IMR-90 (cell line): ENCODE results near the gene CASQ1. TPM values are rescaled to one million over a fixed set of nuclear protein-coding genes. Genes with fewer than 3 reads are reported as not detected.

ENCODE experiments used
- ATAC-seq: fragments of 200-7000 bp; cut with Tn5 transposase; 2 replicates; pipeline ENCODE4 v1.9.1; 2020; ENCODE audit warnings: low read depth, mild to moderate bottlenecking, moderate library complexity
- BruUV-seq: library from RNA; stranded (reverse); fragments of 400-500 nt; replicated peaks from 2 replicates; lab custom pipeline; 2021; lab: Mats Ljungman, UMichigan
- CTCF ChIA-PET: fragments of 300-600 bp; formaldehyde crosslinking; extraction: SDS; loops from one replicate; lab custom pipeline; 2021; ENCODE audit warnings: antibody characterized with exemption; lab: Yijun Ruan, JAX
- POLR2A ChIA-PET: fragments of 300-600 bp; sonication (Branson Sonifier 250); formaldehyde crosslinking; loops from one replicate; lab custom pipeline; 2022; ENCODE audit warnings: antibody characterized with exemption; ENCODE audit not compliant: unreplicated experiment; lab: Charles Lee
- DNase-seq: peaks from one replicate; pipeline ENCODE4 v3.0.0; 2013
- H2AFZ ChIP-seq: replicated peaks from 2 replicates; pipeline ENCODE3; 2013; ENCODE audit warnings: low read length, mild to moderate bottlenecking; ENCODE audit not compliant: poor library complexity
- H2AK5ac ChIP-seq: 2 replicates; pipeline ENCODE4 v1.6.1; 2013; ENCODE audit warnings: low read depth, low read length, inconsistent platforms
- H2AK9ac ChIP-seq: replicated peaks from 2 replicates; pipeline ENCODE3; 2013; ENCODE audit warnings: mild to moderate bottlenecking, low read depth, low read length, moderate library complexity; ENCODE audit not compliant: poor library complexity
- H2BK120ac ChIP-seq: 2 replicates; pipeline ENCODE4 v1.6.1; 2013; ENCODE audit warnings: low read depth, low read length, inconsistent platforms
- H2BK15ac ChIP-seq: 3 replicates; pipeline ENCODE4 v1.6.1; 2013; ENCODE audit warnings: low read depth, low read length, inconsistent platforms
- H2BK20ac ChIP-seq: 2 replicates; pipeline ENCODE4 v1.6.1; 2013; ENCODE audit warnings: low read depth, mild to moderate bottlenecking, inconsistent platforms, low read length, moderate library complexity
- H2BK5ac ChIP-seq: 2 replicates; pipeline ENCODE4 v1.6.1; 2013; ENCODE audit warnings: mild to moderate bottlenecking, low read depth, low read length, inconsistent platforms; ENCODE audit not compliant: poor library complexity, severe bottlenecking
- H3K14ac ChIP-seq: replicated peaks from 2 replicates; pipeline ENCODE4 v1.6.1; 2013; ENCODE audit warnings: low read depth, low read length, inconsistent platforms
- H3K18ac ChIP-seq: 2 replicates; pipeline ENCODE4 v1.6.1; 2013; ENCODE audit warnings: low read depth, low read length, control low read depth
- H3K23ac ChIP-seq: 2 replicates; pipeline ENCODE4 v1.6.1; 2013; ENCODE audit warnings: low read depth, low read length, inconsistent platforms
- H3K27ac ChIP-seq: 2 replicates; pipeline ENCODE4 v1.5.1; 2013; ENCODE audit warnings: mild to moderate bottlenecking, control low read depth, low read length; ENCODE audit not compliant: insufficient read depth
- H3K27me3 ChIP-seq: 2 replicates; pipeline ENCODE4 v1.6.1; 2013; ENCODE audit warnings: low read length; ENCODE audit not compliant: control insufficient read depth, insufficient read depth
- H3K36me3 ChIP-seq: 2 replicates; pipeline ENCODE4 v1.6.1; 2013; ENCODE audit warnings: low read length, mixed read lengths; ENCODE audit not compliant: control insufficient read depth, insufficient read depth
- H3K4ac ChIP-seq: 2 replicates; pipeline ENCODE4 v1.6.1; 2013; ENCODE audit warnings: low read depth, low read length, inconsistent platforms
- H3K4me1 ChIP-seq: 2 replicates; pipeline ENCODE4 v1.6.1; 2013; ENCODE audit warnings: low read length, mixed read lengths; ENCODE audit not compliant: control insufficient read depth, insufficient read depth
- H3K4me2 ChIP-seq: 2 replicates; pipeline ENCODE4 v1.6.1; 2013; ENCODE audit warnings: low read depth, mild to moderate bottlenecking, control low read depth, low read length, moderate library complexity
- H3K4me3 ChIP-seq: 2 replicates; pipeline ENCODE4 v1.5.1; 2013; ENCODE audit warnings: low read depth, mild to moderate bottlenecking, control low read depth, low read length, moderate library complexity; ENCODE audit not compliant: insufficient read depth
- H3K56ac ChIP-seq: 2 replicates; pipeline ENCODE4 v1.6.1; 2013; ENCODE audit warnings: low read length, inconsistent platforms; ENCODE audit not compliant: insufficient read depth; ENCODE audit errors: extremely low read depth
- H3K79me1 ChIP-seq, 2 experiments: 2 replicates each; pipeline ENCODE4 v1.6.1; 2013; ENCODE audit warnings: low read length in 2 of 2, inconsistent platforms in 1 of 2, low read depth in 1 of 2
- H3K9ac ChIP-seq: 2 replicates; pipeline ENCODE4 v1.6.1; 2013; ENCODE audit warnings: low read depth, low read length, control low read depth
- H3K9me1 ChIP-seq: 2 replicates; pipeline ENCODE4 v1.6.1; 2013; ENCODE audit warnings: low read length, inconsistent platforms; ENCODE audit not compliant: insufficient read depth
- H3K9me3 ChIP-seq: 2 replicates; pipeline ENCODE4 v1.6.1; 2013; ENCODE audit warnings: low read length; ENCODE audit not compliant: control insufficient read depth, insufficient read depth
- H4K20me1 ChIP-seq: 2 replicates; pipeline ENCODE4 v1.6.1; 2013; ENCODE audit warnings: low read length, inconsistent platforms; ENCODE audit not compliant: insufficient read depth
- H4K5ac ChIP-seq: 2 replicates; pipeline ENCODE4 v1.6.1; 2013; ENCODE audit warnings: mild to moderate bottlenecking, low read depth, low read length, control low read depth
- H4K8ac ChIP-seq, 2 experiments: 2 replicates each; pipeline ENCODE4 v1.6.1; 2013; ENCODE audit warnings: low read depth in 2 of 2, low read length in 2 of 2, control low read depth in 1 of 2, inconsistent platforms in 1 of 2
- H4K91ac ChIP-seq: 2 replicates; pipeline ENCODE4 v1.6.1; 2013; ENCODE audit warnings: low read depth, low read length, inconsistent platforms; ENCODE audit not compliant: insufficient read depth
- CTCF ChIP-seq: conservative IDR thresholded peaks from 2 replicates; pipeline ENCODE4 v1.5.1; 2012; ENCODE audit warnings: mild to moderate bottlenecking, low read depth, low read length, improper control_type of control experiment
- ELK1 ChIP-seq: fragments of 150-350 bp; IDR thresholded peaks from 2 replicates; pipeline ENCODE4 v1.6.1; 2016; ENCODE audit warnings: low read depth, mild to moderate bottlenecking, low read length, moderate library complexity, borderline replicate concordance
- FOS ChIP-seq: fragments of 150-350 bp; IDR thresholded peaks from 2 replicates; pipeline ENCODE4 v1.6.1; 2016; ENCODE audit warnings: low read depth, low read length
- MAFK ChIP-seq: IDR thresholded peaks from 2 replicates; pipeline ENCODE4 v1.6.1; 2012; ENCODE audit warnings: low read depth, low read length, improper control_type of control experiment
- MAZ ChIP-seq: IDR thresholded peaks from 2 replicates; pipeline ENCODE4 v1.6.1; 2012; ENCODE audit warnings: low read depth, mild to moderate bottlenecking, low read length, improper control_type of control experiment, moderate library complexity, borderline replicate concordance
- MXI1 ChIP-seq: IDR thresholded peaks from 2 replicates; pipeline ENCODE4 v1.6.1; 2012; ENCODE audit warnings: low read depth, mild to moderate bottlenecking, low read length, moderate library complexity, borderline replicate concordance
- POLR2A ChIP-seq: IDR thresholded peaks from 2 replicates; pipeline ENCODE4 v1.6.1; 2012; ENCODE audit warnings: mild to moderate bottlenecking, low read depth, low read length
- RCOR1 ChIP-seq: IDR thresholded peaks from 2 replicates; pipeline ENCODE4 v1.6.1; 2012; ENCODE audit warnings: mild to moderate bottlenecking, low read length, improper control_type of control experiment; ENCODE audit not compliant: insufficient replicate concordance
- RFX5 ChIP-seq: IDR thresholded peaks from 2 replicates; pipeline ENCODE4 v1.8.0; 2012; ENCODE audit warnings: low read depth, mild to moderate bottlenecking, low read length, moderate library complexity
- WGBS, 2 experiments: methylation state at CpG; one replicate each; pipeline versions ENCODE4 v1.1.5 to v1.1.7; 2013; ENCODE audit warnings: missing lambda C conversion rate in 2 of 2; ENCODE audit not compliant: insufficient read length in 1 of 2; ENCODE audit errors: extremely low coverage in 2 of 2; 5-methylcytosine and 5-hydroxymethylcytosine counted together
- dilution Hi-C: fragments of 300-500 bp; cut with HindIII; formaldehyde crosslinking; loops from one replicate; pipeline ENCODE4 v1.14.3; 2018; ENCODE audit warnings: low sequenced_read_pairs; ENCODE audit not compliant: unreplicated experiment
- in situ Hi-C: fragments of 300-500 bp; cut with MboI; formaldehyde crosslinking; loops from 3 replicates; pipeline ENCODE4 v1.14.3; 2019; ENCODE audit warnings: low sequenced_read_pairs, inconsistent platforms, mixed read lengths
- intact Hi-C: fragments of 100-400 bp; cut with micrococcal nuclease; formaldehyde crosslinking; loops from 2 replicates; pipeline ENCODE4 v1.10.0; 2022
- polyA plus RNA-seq, 3 experiments: library from polyadenylated mRNA; depleted of rRNA; stranded (reverse); fragments of >200 nt; gene quantifications; 2 replicates each; pipeline ENCODE4 v1.2.3, GENCODE V29; 2012; ENCODE audit warnings: low replicate concordance in 1 of 3
- total RNA-seq: library from RNA; depleted of rRNA; stranded (reverse); fragments of >200 nt; gene quantifications from 2 replicates; pipeline ENCODE4 v1.2.3, GENCODE V29; 2012

CASQ1 gene
- total and polyA plus RNA-seq, 2 of the 4 experiments (the other 2 are of a cell fraction) = 0.18 to 0.21 TPM

GRCh38 chr1:160227561-160227960, 37.2 kb downstream of the CASQ1 start:
- POLR2A ChIA-PET = no interaction called here

More at GRCh38 chr1:160227561-160227960, 37.2 kb downstream of the CASQ1 start:
- no peak overlapping the region for H4K91ac ChIP-seq
- intact Hi-C loops = loop anchor here (5.0 kb wide), 1 partner anchor 70 kb away; no protein-coding TSS in a partner anchor
- no peak overlapping the region for H4K5ac ChIP-seq
- dilution Hi-C loops = no loop called here
- no peak overlapping the region for H2BK20ac ChIP-seq
- H2BK15ac ChIP-seq = no peak overlapping the region
- H2AK5ac ChIP-seq = no peak overlapping the region
- no CpG with 5 or more reads among the region's 1 CpG for WGBS, 2 experiments
- peaks cover 6% of the 10 kb centered on the region; the same call in 1 of the 2 replicates for H3K9me1 ChIP-seq
- in situ Hi-C loops = no loop called here
- H3K23ac ChIP-seq = no peak overlapping the region
- no peak overlapping the region for H3K4ac ChIP-seq
- no peaks in the 10 kb centered on the region for H3K27me3 ChIP-seq
- H3K14ac ChIP-seq = no peak overlapping the region
- no TSS peak for BruUV-seq
- H3K4me3 ChIP-seq = no peak overlapping the region
- no peak overlapping the region for H2AFZ ChIP-seq
- CTCF ChIA-PET = interaction anchor here (3.7 kb wide), 1 partner anchor 24 kb away, joined by 12 read pairs; no protein-coding TSS in a partner anchor
- H2AK9ac ChIP-seq = no peak overlapping the region
- no peak for ATAC-seq
- peaks cover 0 to 5% of the 10 kb centered on the region in 2 experiments; a peak in 1 of 4 replicates for H3K79me1 ChIP-seq
- no peaks in the 10 kb centered on the region for H3K9me3 ChIP-seq
- H3K9ac ChIP-seq = no peak overlapping the region
- no peak overlapping the region for H3K4me2 ChIP-seq
- H4K8ac ChIP-seq = no peak overlapping the region
- no peaks in the 10 kb centered on the region for H3K4me1 ChIP-seq
- peaks cover 53% of the 10 kb centered on the region for H3K36me3 ChIP-seq
- TF ChIP-seq MAFK (no peak), RCOR1 (no peak), CTCF (no peak), RFX5 (no peak), FOS (no peak), MAZ (no peak), POLR2A (no peak), ELK1 (no peak), MXI1 (no peak)
- H2BK5ac ChIP-seq = no peak overlapping the region
- no peak for DNase-seq
- H3K27ac ChIP-seq = no peak overlapping the region
- no peaks in the 10 kb centered on the region; the same call in 1 of the 2 replicates for H4K20me1 ChIP-seq
- H3K56ac ChIP-seq = no peak overlapping the region
- H3K18ac ChIP-seq = no peak overlapping the region
- H2BK120ac ChIP-seq = no peak overlapping the region
